Measurements from ENCODE around the gene SORCS3.

- no peak for TF ChIP-seq CBX5 (IDR thresholded peaks at IDR 0.05; ENCODE audit: low read depth)
- no peak for TF ChIP-seq ASH2L (IDR thresholded peaks at IDR 0.05; ENCODE audit: borderline replicate concordance, low read depth)
- TF ChIP-seq EZH2 (IDR thresholded peaks at IDR 0.05; ENCODE audit: borderline replicate concordance, control insufficient read depth, low read depth, low read length): no peak
- TF ChIP-seq FOS (IDR thresholded peaks at IDR 0.05; ENCODE audit: borderline replicate concordance, extremely low read depth, insufficient read length): no peak
- TF ChIP-seq, protein P1, sequence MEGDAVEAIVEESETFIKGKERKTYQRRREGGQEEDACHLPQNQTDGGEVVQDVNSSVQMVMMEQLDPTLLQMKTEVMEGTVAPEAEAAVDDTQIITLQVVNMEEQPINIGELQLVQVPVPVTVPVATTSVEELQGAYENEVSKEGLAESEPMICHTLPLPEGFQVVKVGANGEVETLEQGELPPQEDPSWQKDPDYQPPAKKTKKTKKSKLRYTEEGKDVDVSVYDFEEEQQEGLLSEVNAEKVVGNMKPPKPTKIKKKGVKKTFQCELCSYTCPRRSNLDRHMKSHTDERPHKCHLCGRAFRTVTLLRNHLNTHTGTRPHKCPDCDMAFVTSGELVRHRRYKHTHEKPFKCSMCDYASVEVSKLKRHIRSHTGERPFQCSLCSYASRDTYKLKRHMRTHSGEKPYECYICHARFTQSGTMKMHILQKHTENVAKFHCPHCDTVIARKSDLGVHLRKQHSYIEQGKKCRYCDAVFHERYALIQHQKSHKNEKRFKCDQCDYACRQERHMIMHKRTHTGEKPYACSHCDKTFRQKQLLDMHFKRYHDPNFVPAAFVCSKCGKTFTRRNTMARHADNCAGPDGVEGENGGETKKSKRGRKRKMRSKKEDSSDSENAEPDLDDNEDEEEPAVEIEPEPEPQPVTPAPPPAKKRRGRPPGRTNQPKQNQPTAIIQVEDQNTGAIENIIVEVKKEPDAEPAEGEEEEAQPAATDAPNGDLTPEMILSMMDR (IDR thresholded peaks at IDR 0.05 in 2 of 3, conservative IDR thresholded peaks at IDR 0.05 in 1 of 3; ENCODE audit: control insufficient read depth in 2 of 3, extremely low read depth in 1 of 3, insufficient read depth in 1 of 3, low read depth in 3 of 3, low read length in 3 of 3): no peak
- TF ChIP-seq CHD2 (IDR thresholded peaks at IDR 0.05; ENCODE audit: borderline replicate concordance, low read depth, low read length): no peak
- TF ChIP-seq EP300 (IDR thresholded peaks at IDR 0.05; ENCODE audit: borderline replicate concordance in 1 of 2, control insufficient read depth in 1 of 2, low read depth in 2 of 2, low read length in 2 of 2): no peak
- TF ChIP-seq SRF (IDR thresholded peaks at IDR 0.05; ENCODE audit: low read depth in 2 of 2, low read length in 2 of 2): no peak
- TF ChIP-seq SIN3A (IDR thresholded peaks at IDR 0.05; ENCODE audit: low read depth, low read length): no peak
- no peak for TF ChIP-seq GABPA (IDR thresholded peaks at IDR 0.05; ENCODE audit: low read depth)
Measured at GRCh38 chr10:105062951-105063350, 421.9 kb downstream of the SORCS3 start.

Data from GM12878 (cell line).